HFFc6 (cell line): ENCODE measurements around the gene PSTPIP2. TPM values are rescaled to one million over a fixed set of nuclear protein-coding genes. Genes with fewer than 3 reads are reported as not detected.

Experiments used
- DNase-seq: peaks from one replicate; pipeline ENCODE4 v3.0.0-alpha.2; 2018
- H3K27ac Mint-ChIP-seq: 2 replicates; pipeline ENCODE4 v1.8.0; 2020; ENCODE audit warnings: mild to moderate bottlenecking, mixed read lengths
- H3K27me3 Mint-ChIP-seq: 2 replicates; pipeline ENCODE4 v1.8.0; 2021; ENCODE audit warnings: mild to moderate bottlenecking, moderate library complexity, mixed read lengths; ENCODE audit not compliant: insufficient read depth
- H3K36me3 Mint-ChIP-seq: 2 replicates; pipeline ENCODE4 v1.8.0; 2021; ENCODE audit warnings: low read depth, mixed read lengths
- H3K4me1 Mint-ChIP-seq: 2 replicates; pipeline ENCODE4 v1.8.0; 2020; ENCODE audit warnings: low read depth, mixed read lengths
- H3K4me3 Mint-ChIP-seq: 2 replicates; pipeline ENCODE4 v1.8.0; 2020; ENCODE audit warnings: mild to moderate bottlenecking, moderate library complexity, mixed read lengths
- H3K9me3 Mint-ChIP-seq: 2 replicates; pipeline ENCODE4 v1.8.0; 2020; ENCODE audit warnings: mild to moderate bottlenecking, mixed read lengths
- CTCF ChIP-seq: fragments of 200-600 bp; sonication (generic); IDR thresholded peaks from 2 replicates; pipeline ENCODE4 v1.5.0; 2021; ENCODE audit warnings: antibody characterized with exemption, mild to moderate bottlenecking
- total RNA-seq, 6 experiments: library from RNA; stranded (reverse); fragmentation: NEBNext Ultra II Directional; extraction: Animal tissue kit (Norgen Biotek cat#: 25700); gene quantifications; 2 replicates in 1 of 6; 3 replicates in 5 of 6; pipeline ENCODE4 v1.2.3, GENCODE V29; 2021

PSTPIP2 gene
- total RNA-seq, 6 experiments from 2014 or later = 7.8 to 10.4 (median 8.7) TPM

GRCh38 chr18:46099463-46099862, 27.4 kb upstream of the PSTPIP2 start:
- Mint-ChIP-seq H3K36me3 (peaks cover 12% of the 10 kb centered on the region), H3K4me1 (peaks cover 19% of the 10 kb centered on the region), H3K27ac (no peak overlapping the region), H3K9me3 (no peaks in the 10 kb centered on the region), H3K4me3 (no peak overlapping the region), H3K27me3 (no peaks in the 10 kb centered on the region)
- DNase-seq = no peak
- no peak for TF ChIP-seq CTCF

DNA sequence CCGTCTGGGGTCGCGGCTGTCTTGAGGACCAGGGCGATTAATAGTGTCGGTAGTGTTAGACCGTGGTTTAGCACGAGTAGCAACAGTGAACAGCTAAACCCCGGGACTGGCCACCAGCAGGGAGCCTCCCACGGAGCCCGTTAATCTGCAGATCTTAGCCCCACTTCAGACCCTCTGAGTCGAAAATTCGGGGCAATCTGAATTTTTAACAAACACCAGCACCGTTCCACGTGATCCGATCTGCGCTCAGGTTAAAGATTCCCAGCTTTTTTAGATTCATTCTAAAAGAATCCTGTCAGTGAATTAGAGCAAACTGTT, 26.5 kb upstream of the PSTPIP2 start:
- TF ChIP-seq CTCF = no peak
- no peaks in the 10 kb centered on the region for H3K9me3 Mint-ChIP-seq
- no peaks in the 10 kb centered on the region for H3K27me3 Mint-ChIP-seq
- H3K27ac Mint-ChIP-seq = peak overlapping the region; percentile 93
- H3K4me3 Mint-ChIP-seq = peak overlapping the region; percentile 99
- peaks cover 19% of the 10 kb centered on the region for H3K4me1 Mint-ChIP-seq
- H3K36me3 Mint-ChIP-seq = peaks cover 12% of the 10 kb centered on the region
- no peak for DNase-seq

DNA sequence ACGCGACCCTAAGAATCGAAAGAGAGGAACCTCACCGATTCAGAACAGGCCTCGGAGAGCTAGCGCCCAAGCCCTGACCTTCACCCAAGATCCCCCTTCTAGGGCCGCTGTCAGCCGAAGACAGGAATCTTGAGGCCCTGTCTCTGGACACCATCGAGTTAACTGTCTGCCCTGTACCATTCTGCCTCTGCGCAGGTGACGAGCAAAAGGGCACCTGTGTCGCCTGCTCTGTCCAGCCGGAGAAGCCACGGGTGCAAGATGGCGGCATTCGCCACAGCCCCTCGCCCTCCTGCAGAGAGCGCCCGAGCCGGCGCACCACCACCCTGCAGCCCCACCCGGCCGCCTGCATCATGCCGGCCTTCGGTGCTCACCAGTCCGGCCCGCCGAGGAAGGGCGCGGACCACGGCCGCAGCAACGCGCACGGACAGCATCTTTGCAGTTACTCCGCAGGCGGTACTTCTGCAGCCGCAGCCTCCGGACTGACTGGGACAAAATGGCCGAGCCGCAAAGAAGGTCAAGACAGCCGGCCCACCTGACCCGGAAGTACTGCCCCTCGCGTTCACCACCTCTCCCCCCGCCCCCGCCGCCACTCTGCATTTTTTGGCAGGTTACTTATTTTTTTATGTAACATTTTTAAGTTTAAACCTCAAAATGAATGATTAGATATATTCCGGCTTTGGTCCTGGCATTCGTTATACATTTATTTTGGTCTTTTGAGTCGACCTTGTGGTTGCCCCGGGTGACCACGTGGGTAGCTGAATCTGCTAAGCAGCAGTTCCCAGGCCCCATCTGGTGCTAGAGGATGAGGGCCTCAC, 25.9 kb upstream of the PSTPIP2 start, which contains the start of gene ATP5F1A:
Gene ATP5F1A, minus strand, starts transcription at position 496 of the 815 bp plus-strand sequence. Its CDS starts 65 bp downstream, at position 431.
- DNase-seq = peak; percentile 75
- Mint-ChIP-seq H3K27ac (peak within 1 kb of the TSS; percentile 93), H3K27me3 (no peaks in the 10 kb centered on the region), H3K36me3 (peaks cover 12% of the 10 kb centered on the region), H3K4me3 (peak within 1 kb of the TSS; percentile 99), H3K9me3 (no peaks in the 10 kb centered on the region), H3K4me1 (peaks cover 19% of the 10 kb centered on the region)
- TF ChIP-seq CTCF = no peak

DNA sequence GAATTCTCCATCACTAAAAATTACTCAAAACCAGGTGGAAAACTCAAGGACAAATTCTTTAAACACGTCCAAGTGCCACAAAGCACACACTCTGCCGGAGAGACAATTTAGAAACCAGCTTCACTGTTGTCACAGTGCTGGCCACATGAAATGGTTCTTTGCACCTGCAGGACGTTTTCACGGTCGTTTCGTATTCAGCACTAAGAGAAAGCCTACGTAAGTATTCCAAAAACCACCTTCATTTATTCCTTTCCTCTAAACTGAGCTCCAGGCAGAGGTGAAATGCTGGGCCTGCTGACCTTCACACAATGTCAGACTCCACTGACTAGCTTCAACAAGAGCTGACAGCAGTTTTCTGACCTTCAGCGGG, 25.4 kb upstream of the PSTPIP2 start:
- peak overlapping the region; percentile 93 for H3K27ac Mint-ChIP-seq
- no peaks in the 10 kb centered on the region for H3K9me3 Mint-ChIP-seq
- TF ChIP-seq CTCF = no peak
- peaks cover 19% of the 10 kb centered on the region for H3K4me1 Mint-ChIP-seq
- H3K36me3 Mint-ChIP-seq = peaks cover 12% of the 10 kb centered on the region
- H3K4me3 Mint-ChIP-seq = peak overlapping the region; percentile 99
- no peak for DNase-seq
- H3K27me3 Mint-ChIP-seq = no peaks in the 10 kb centered on the region

GRCh38 chr18:46096651-46097300, 24.7 kb upstream of the PSTPIP2 start:
- H3K27ac Mint-ChIP-seq = peak overlapping the region; percentile 93
- peak overlapping the region; percentile 99 for H3K4me3 Mint-ChIP-seq
- peaks cover 13% of the 10 kb centered on the region for H3K36me3 Mint-ChIP-seq
- H3K27me3 Mint-ChIP-seq = no peaks in the 10 kb centered on the region
- DNase-seq = no peak
- H3K9me3 Mint-ChIP-seq = no peaks in the 10 kb centered on the region
- no peak for TF ChIP-seq CTCF
- peaks cover 19% of the 10 kb centered on the region for H3K4me1 Mint-ChIP-seq
